HS-5 (cell line): ENCODE measurements around the gene DAZAP1.
"Not testable (repeated sequence)": the region's sequence is repeated elsewhere in the genome, so short reads cannot be mapped to it uniquely, and the experiment has no call there.

Experiments used
- DNase-seq: peaks from one replicate; pipeline ENCODE4 v3.0.0-alpha.2; 2012; ENCODE audit warnings: low read depth

DAZAP1 gene

DNA sequence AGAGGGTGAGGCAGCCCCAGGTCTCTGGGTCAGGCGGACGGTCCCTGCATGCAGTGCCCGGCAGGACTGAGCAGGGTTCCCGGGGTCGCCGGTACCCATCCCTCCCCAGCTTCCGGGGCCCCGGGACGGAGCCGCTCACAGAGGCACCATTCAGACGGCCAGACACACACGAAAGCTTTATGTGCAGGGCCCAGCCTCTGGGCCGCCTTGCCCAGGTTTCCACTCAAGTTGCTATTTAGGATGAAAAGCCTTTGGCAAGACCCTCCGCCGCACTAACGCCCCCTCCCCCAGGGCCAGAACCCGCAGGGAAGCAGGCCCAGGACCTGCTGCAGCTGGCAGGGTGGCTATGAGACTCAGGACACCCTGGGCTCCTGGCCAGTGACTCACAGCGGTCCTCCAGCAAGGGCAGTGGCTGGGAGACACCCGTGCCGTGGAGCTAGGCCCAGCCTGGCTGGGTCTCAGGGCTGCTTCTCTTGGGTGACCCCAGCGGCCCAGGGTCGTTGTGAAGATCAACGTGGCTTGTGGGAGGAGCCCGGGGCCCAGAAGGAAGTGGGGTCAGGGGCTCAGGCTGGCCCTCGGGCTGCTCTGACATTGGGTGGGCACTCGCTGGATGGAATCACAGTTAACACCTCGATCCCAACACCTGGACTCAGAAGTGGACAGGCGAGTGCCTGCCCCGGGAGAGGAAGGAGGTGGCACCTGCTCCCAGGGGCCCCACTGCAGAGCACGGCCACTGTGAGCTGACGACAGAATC is 66.8 kb downstream of the DAZAP1 start:
- no peak for DNase-seq

GRCh38 chr19:1474765-1475351 is 67.5 kb downstream of the DAZAP1 start:
- DNase-seq: no peak

GRCh38 chr19:1475751-1476437 is 68.5 kb downstream of the DAZAP1 start:
- no peak for DNase-seq

GRCh38 chr19:1477056-1477455 is 69.7 kb downstream of the DAZAP1 start:
- DNase-seq: not testable (repeated sequence)

GRCh38 chr19:1478934-1479707 is 71.7 kb downstream of the DAZAP1 start, which contains the start of gene C19orf25:
Gene C19orf25 (minus strand): TSS chr19:1479215. CDS start chr19:1478903, 312 bp downstream.
- no peak for DNase-seq

DNA sequence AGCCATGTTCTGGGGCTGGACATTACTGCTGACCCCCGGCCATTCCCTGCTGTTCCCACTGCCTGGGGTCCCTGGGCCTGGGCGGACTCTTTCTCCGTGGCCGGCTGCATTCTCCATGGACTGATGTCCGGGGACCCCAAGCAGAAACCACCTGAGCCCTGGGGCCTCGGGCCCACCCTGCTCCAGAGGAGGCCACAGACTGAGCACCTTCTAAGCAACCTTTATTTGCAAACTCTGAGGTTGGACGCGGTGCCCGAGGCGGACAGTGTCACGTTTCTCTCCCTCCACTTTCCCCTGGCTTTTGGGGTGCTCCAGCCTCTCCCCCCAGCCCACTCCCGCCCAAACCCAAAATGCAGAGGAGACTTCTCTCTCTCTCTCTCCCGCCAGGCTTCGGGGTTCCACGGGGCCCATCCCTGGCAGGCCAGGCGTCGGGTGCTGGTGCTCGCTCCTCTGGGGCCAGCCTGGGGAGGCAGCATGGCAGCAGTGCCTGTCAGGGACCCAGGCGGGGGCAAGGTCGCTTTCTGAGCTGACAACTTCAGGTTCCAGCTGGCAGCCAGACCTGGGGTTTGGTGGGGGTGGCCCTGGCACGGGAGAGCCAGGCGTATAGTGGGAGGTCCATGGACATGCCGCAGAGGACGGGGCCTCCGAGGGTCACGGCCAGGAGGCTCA is 74.0 kb downstream of the DAZAP1 start:
- DNase-seq: no peak

DNA sequence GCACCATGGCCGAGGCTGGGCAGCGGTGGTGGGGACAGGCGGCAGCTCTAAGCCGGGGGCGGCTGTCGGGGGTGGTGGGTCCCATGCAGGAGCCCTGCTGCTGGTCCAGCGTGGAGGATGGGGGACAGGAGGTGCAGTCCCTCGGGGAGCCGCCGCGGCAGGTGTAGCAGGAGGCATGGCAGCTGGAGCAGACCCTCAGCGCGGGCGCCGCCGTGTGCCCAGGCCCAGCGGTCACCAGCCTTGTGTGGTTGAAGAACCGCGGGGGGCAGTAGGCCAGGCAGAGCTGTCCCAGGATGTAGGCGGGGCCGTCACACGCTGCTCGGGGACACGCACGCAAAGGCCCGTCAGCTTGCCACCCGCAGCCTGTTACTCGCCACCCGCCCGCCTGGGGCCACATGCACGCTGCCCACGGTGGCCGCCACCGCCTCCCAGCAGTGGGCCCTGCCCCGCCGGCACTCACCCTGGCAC is 74.5 kb downstream of the DAZAP1 start:
- no peak for DNase-seq

- no peak for DNase-seq
These were observed 75.2 kb downstream of the DAZAP1 start for GRCh38 chr19:1482361-1483130.

- DNase-seq: no peak
These were observed 76.0 kb downstream of the DAZAP1 start for GRCh38 chr19:1483131-1483978.

DNA sequence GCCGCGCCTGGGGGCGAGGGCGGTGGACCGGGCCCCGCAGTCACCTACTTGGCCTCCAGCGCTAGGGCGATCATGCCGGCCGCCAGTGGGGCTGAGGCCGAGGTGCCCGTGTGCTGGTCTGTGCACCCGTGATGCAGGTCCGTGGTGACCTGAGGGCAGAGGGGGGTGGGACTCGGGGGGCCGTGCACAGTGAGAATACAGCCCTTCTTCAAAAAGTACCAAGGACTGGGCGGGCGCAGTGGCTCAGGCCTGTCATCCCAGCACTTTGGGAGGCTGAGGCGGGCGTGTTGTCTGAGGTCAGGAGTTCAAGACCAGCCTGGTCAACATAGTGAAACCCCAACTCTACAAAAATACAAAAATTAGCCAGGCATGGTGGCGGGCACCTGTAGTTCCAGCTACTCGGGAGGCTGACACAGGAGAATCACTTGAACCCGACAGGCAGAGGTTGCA is 76.6 kb downstream of the DAZAP1 start:
- no peak for DNase-seq
